Activated naive CD8-positive, alpha-beta T cell treated with anti-CD3 and anti-CD28 coated beads, Interleukin-2, amount 10 ng/mL, durations not matched to agents 7 days and 5 days (primary cell): ENCODE data around the gene ACOT12. TPM values are rescaled to one million over a fixed set of nuclear protein-coding genes. Genes with fewer than 3 reads are reported as not detected.
A peak's percentile ranks its signal among the peaks of the same experiment; 100 is the strongest.

Experiments
- ATAC-seq: fragments of 150-1000 bp; cut with Tn5 transposase; one replicate; pipeline ENCODE4 v1.10.0; 2021; ENCODE audit warnings: low read depth, moderate library complexity
- POLR2A ChIA-PET: fragments of 350-600 bp; sonication (Branson Sonifier 250); formaldehyde crosslinking; loops from one replicate; lab custom pipeline; 2021; ENCODE audit warnings: antibody characterized with exemption; lab: Charles Lee
- DNase-seq: peaks from one replicate; pipeline ENCODE4 v3.0.0; 2021
- H3K27ac Mint-ChIP-seq: one replicate; pipeline ENCODE4 v1.8.0; 2022; ENCODE audit warnings: mild to moderate bottlenecking, mixed read lengths
- H3K27me3 Mint-ChIP-seq: one replicate; pipeline ENCODE4 v1.8.0; 2022; ENCODE audit warnings: mild to moderate bottlenecking, moderate library complexity, mixed read lengths
- H3K36me3 Mint-ChIP-seq: one replicate; pipeline ENCODE4 v1.8.0; 2021; ENCODE audit warnings: mild to moderate bottlenecking, mixed read lengths
- H3K4me1 Mint-ChIP-seq: one replicate; pipeline ENCODE4 v1.8.0; 2021; ENCODE audit warnings: mixed read lengths
- H3K4me3 Mint-ChIP-seq: one replicate; pipeline ENCODE4 v1.8.0; 2022; ENCODE audit warnings: mild to moderate bottlenecking, moderate library complexity, mixed read lengths
- H3K9me3 Mint-ChIP-seq: one replicate; pipeline ENCODE4 v1.8.0; 2021; ENCODE audit warnings: mixed read lengths
- total RNA-seq, 2 experiments: library from RNA; stranded (reverse); gene quantifications; one replicate each; pipeline ENCODE4 v1.2.3, GENCODE V29; 2021

ACOT12 gene
- total RNA-seq: not detected

DNA sequence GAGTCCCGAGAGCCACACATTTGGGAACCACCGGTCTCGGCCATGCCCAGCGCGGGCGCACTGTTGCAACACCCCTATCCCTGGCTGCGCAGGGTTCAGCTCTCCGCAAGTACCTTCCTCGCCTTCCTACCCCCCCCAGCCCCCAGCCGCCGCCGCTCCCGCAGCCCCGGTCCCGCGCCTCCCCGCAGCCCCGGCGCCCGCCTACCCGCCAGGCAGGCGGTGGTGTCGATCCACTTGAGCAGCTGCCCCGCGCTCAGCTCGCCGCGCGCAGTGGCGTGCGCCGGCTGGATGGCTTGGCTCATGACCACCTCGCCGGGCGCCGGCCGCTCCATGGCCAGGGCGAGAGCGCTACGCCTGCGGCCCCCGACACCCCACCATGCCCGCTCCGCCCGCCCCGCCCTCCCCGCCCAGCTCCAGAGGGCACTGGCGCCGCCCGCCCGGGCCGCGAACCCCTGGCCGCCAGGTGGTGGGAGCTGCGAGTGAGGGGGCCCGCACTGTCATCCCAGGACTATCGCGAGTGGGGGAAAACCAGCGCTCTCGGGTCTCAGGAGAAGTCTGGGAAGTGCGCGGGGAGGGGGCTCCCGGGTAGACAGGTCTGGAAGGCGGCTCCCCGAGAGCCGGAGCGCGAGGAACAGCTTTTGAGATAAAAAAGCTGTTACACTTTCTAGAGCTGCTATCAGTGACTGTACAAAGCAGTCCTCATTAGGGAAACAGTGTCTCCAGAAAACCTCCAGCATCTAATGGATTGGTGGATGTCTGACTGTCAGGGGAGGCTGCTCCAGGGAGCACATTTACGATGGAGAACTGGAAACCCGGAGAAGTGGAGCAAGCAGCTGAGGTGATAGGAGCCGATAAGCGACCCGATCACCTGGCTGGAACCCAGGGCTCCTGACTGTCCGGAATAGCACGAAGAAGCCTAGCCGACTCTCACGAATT is at the start of gene ACOT12:
TSS of gene ACOT12 (minus strand) at position 352 of the 936 bp plus-strand sequence. CDS start at position 332, 20 bp downstream.
- DNase-seq (peak; percentile 39), ATAC-seq (peak; percentile 26)
- Mint-ChIP-seq H3K4me1 (peaks cover 7% of the 10 kb centered on the region), H3K4me3 (peak within 1 kb of the TSS; percentile 53), H3K9me3 (peaks cover 3% of the 10 kb centered on the region), H3K36me3 (no peaks in the 10 kb centered on the region), H3K27ac (no peak within 1 kb of the TSS), H3K27me3 (peaks cover 59% of the 10 kb centered on the region)
- POLR2A ChIA-PET: no interaction called here

DNA sequence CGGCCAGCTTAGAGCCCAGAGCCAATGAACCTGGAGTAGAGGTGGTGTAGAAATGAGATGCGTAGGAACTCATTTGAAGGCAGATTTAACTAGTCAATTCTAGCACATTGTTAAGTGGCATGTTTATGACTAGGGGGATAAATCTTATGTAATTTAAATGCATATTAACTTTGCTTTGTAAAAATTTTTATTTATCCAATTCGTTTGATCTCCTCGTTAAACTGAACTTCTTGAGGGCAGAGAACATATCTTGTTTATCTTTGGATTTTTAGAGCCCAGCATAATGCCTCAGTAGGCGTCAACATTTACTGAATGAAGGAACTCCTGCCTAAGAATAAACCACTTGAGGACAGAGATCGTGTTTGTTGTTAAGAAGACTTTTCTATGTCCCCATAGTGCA is 41.1 kb upstream of the ACOT12 start:
- POLR2A ChIA-PET: no interaction called here
- H3K4me1 Mint-ChIP-seq: no peaks in the 10 kb centered on the region
- no peak for ATAC-seq
- DNase-seq: no peak
- no peak overlapping the region for H3K27ac Mint-ChIP-seq
- H3K4me3 Mint-ChIP-seq: no peak overlapping the region
- no peaks in the 10 kb centered on the region for H3K9me3 Mint-ChIP-seq
- no peaks in the 10 kb centered on the region for H3K27me3 Mint-ChIP-seq
- peaks cover 1% of the 10 kb centered on the region for H3K36me3 Mint-ChIP-seq

DNA sequence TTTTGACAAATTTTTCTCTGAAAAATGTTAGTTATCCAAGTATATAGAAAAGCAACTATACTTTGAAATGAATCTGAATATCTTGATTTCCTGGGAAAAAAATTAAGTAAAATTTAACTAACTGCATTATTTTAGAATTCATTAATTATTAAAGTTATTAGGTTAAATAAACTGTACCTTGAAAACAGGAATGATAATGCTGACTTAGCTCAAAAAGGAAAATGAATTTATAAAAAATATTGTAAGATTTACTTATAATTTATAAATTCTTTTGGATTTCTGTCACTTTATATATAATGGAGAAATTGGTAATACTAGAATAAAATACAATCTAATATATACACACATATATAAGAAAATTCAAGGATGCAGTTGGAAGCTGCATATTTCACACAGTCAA is 36.1 kb upstream of the ACOT12 start:
- Mint-ChIP-seq H3K36me3 (peaks cover 1% of the 10 kb centered on the region), H3K4me1 (peaks cover 8% of the 10 kb centered on the region), H3K27me3 (no peaks in the 10 kb centered on the region), H3K4me3 (no peak overlapping the region), H3K9me3 (no peaks in the 10 kb centered on the region), H3K27ac (no peak overlapping the region)
- ATAC-seq (no peak), DNase-seq (no peak)
- POLR2A ChIA-PET: no interaction called here

DNA sequence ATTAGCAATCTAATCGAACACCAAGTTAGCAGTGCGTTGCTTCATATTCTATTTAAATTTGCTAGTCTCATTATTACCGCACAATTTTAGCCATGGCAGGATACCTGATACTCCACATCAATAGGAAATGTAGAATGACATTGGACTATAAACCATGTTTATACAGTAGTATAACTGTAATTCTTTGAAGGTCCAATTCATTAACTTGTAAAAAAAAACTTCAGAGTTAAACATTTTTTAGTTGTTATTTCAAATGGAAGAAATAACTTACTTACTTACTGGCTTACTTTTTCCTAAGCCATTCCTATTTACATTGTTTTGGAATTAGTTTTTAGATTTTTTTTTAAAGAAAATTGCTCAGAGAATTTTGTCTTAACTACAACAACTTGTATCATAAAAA is 35.4 kb upstream of the ACOT12 start:
- POLR2A ChIA-PET: no interaction called here
- no peak for DNase-seq

DNA sequence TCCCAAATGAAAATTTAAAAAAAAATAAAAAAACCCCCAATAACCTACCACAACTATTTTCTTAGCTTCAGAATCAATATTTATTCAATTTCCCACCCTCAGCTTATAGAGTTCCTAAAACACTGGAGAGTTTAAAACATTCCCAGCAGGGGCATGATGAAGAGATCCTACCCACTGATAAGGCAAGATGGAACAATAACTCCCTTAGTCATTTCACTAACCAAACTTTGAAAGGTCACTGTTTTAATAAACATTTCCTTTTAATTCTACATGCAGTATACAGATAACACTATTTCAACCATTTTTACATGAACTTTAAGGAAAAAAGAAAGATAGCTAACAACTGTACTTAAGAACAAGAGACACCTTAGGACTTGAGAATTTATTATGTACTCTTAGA is 34.9 kb upstream of the ACOT12 start:
- Mint-ChIP-seq H3K27ac (no peak overlapping the region), H3K36me3 (no peaks in the 10 kb centered on the region), H3K9me3 (no peaks in the 10 kb centered on the region), H3K4me1 (peaks cover 8% of the 10 kb centered on the region), H3K4me3 (no peak overlapping the region), H3K27me3 (no peaks in the 10 kb centered on the region)
- no peak for DNase-seq
- POLR2A ChIA-PET: no interaction called here
- no peak for ATAC-seq

More for the DNA sequence above, 35.4 kb upstream of the ACOT12 start:
- ATAC-seq: no peak
- no peaks in the 10 kb centered on the region for H3K27me3 Mint-ChIP-seq
- H3K9me3 Mint-ChIP-seq: no peaks in the 10 kb centered on the region
- H3K36me3 Mint-ChIP-seq: no peaks in the 10 kb centered on the region
- H3K27ac Mint-ChIP-seq: no peak overlapping the region
- H3K4me3 Mint-ChIP-seq: no peak overlapping the region
- peaks cover 8% of the 10 kb centered on the region for H3K4me1 Mint-ChIP-seq

DNA sequence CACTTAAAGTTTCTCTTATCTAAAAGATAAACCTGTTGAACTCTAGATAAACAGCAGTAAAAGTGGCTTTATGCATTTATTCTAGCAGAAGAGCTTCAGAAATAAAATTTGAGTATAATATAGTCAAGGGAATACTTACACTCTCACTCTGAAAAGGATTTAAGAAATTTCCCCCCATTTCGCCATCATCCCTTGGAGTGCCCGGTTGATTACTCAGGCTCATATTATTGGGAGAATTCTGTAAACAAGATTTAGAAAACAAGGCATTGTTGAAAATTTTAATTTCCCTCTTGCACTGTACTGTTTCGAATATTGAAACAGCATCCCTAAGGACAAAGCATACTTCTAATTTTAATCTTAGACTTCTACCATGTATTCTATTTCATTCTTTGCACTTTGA is 34.5 kb upstream of the ACOT12 start:
- DNase-seq (no peak), ATAC-seq (no peak)
- H3K4me3 Mint-ChIP-seq: no peak overlapping the region
- H3K4me1 Mint-ChIP-seq: peaks cover 8% of the 10 kb centered on the region
- H3K9me3 Mint-ChIP-seq: no peaks in the 10 kb centered on the region
- H3K27ac Mint-ChIP-seq: no peak overlapping the region
- H3K36me3 Mint-ChIP-seq: no peaks in the 10 kb centered on the region
- no peaks in the 10 kb centered on the region for H3K27me3 Mint-ChIP-seq
- POLR2A ChIA-PET: no interaction called here

DNA sequence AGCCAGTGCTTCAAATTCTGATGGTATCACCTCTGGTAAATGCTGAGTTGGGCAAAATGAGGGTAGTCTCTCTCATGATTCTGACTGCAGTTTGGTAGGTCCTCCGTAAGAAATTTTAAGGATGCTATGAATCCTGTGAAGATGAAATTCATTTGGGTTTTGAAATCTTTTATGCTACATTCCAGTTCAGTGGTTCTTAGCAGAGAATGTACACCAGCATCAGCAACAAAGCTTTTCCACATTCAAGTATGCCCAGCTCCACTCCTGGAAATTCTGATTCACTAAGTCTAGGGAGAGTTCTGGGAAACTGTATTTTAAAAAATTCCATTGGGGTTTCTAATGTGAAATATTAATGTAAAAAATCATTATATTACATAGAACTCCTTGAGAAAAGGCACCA is 33.6 kb upstream of the ACOT12 start:
- ATAC-seq (no peak), DNase-seq (no peak)
- no peak overlapping the region for H3K4me3 Mint-ChIP-seq
- no peaks in the 10 kb centered on the region for H3K9me3 Mint-ChIP-seq
- no peaks in the 10 kb centered on the region for H3K27me3 Mint-ChIP-seq
- H3K36me3 Mint-ChIP-seq: no peaks in the 10 kb centered on the region
- H3K4me1 Mint-ChIP-seq: peaks cover 8% of the 10 kb centered on the region
- H3K27ac Mint-ChIP-seq: no peak overlapping the region
- POLR2A ChIA-PET: no interaction called here

DNA sequence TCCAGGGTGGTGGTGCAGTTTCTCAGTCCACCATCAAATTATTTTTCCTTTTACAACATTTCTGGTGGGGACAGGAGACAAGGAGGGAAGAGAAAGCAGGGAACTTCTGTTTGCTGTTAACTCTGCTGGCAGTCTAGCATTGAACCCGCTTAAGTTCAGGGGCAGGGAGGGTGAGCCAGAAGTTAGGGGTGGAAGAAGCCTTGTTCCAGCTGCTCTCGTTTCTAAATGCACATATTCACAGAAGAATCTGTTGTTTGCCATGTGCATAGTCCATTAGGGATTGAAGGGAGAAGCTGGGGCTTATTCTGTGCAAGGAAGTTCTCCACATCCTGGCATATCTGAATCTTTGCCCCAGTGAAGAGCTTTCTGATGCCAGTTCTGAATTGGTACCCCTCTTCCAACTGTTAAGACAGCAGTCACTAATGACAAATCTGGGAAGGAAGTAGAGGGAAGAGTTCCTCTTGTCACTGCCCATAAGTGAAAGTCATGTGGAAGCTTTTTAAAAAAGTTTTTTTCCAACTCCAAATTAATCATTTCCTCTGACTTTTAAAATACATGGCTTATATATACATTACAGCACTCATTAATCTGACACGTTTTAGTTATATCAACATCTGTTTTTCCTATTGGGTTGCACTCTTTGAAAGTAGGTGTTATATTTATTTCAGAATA is 32.6 kb upstream of the ACOT12 start:
- H3K27ac Mint-ChIP-seq: no peak overlapping the region
- H3K36me3 Mint-ChIP-seq: peaks cover 2% of the 10 kb centered on the region
- H3K27me3 Mint-ChIP-seq: no peaks in the 10 kb centered on the region
- H3K9me3 Mint-ChIP-seq: no peaks in the 10 kb centered on the region
- H3K4me3 Mint-ChIP-seq: no peak overlapping the region
- DNase-seq (no peak), ATAC-seq (no peak)
- POLR2A ChIA-PET: interaction anchor here (0.5 kb wide), 1 partner anchor 764 kb away, joined by 4 read pairs; no protein-coding TSS in a partner anchor
- H3K4me1 Mint-ChIP-seq: peaks cover 8% of the 10 kb centered on the region

DNA sequence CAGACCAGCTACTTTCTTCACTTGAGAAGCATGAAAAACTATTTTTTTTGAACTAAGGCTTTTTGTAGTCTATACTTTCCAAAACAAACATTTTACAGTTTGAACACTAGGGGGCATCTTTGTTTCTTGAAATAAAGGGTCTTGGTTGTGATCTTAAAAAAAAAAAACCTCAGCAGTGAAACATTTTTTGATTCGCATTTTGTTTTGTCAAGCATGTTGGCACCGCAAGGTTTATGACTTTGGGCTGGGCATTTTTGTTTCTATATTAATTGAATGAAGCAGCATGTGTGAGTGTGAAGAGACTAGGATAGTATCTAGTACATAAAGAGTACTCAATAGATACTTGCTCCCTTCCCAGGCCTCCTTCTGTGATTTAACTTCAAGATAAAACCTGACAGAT is 31.6 kb upstream of the ACOT12 start:
- H3K36me3 Mint-ChIP-seq: peaks cover 3% of the 10 kb centered on the region

DNA sequence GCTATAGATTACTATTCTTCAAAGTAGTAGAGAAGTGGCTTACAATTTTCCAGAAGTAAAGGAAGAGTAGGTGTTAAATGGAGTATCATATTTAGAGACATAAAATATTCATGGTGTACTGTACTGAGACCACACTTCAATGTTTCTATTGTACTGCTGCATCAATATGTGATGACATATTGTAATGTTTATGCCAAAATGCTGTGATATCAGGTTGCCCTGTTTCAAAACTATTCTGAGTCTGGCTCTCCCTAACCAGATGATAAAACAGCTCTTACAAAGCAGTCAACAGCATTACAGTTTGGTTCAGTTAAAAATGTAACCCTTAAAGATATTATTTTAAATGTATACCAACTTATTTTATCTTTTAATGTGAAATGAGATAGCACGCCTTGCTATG is 30.8 kb upstream of the ACOT12 start:
- peaks cover 24% of the 10 kb centered on the region for H3K4me1 Mint-ChIP-seq
- H3K27me3 Mint-ChIP-seq: no peaks in the 10 kb centered on the region
- ATAC-seq (no peak), DNase-seq (no peak)
- H3K9me3 Mint-ChIP-seq: no peaks in the 10 kb centered on the region
- no peak overlapping the region for H3K4me3 Mint-ChIP-seq
- no peak overlapping the region for H3K27ac Mint-ChIP-seq
- POLR2A ChIA-PET: no interaction called here
- peaks cover 3% of the 10 kb centered on the region for H3K36me3 Mint-ChIP-seq

More for the DNA sequence above, 31.6 kb upstream of the ACOT12 start:
- Mint-ChIP-seq H3K4me3 (no peak overlapping the region), H3K4me1 (peaks cover 16% of the 10 kb centered on the region), H3K27me3 (no peaks in the 10 kb centered on the region), H3K27ac (no peak overlapping the region), H3K9me3 (no peaks in the 10 kb centered on the region)
- DNase-seq (no peak), ATAC-seq (peak; percentile 65)
- POLR2A ChIA-PET: no interaction called here

DNA sequence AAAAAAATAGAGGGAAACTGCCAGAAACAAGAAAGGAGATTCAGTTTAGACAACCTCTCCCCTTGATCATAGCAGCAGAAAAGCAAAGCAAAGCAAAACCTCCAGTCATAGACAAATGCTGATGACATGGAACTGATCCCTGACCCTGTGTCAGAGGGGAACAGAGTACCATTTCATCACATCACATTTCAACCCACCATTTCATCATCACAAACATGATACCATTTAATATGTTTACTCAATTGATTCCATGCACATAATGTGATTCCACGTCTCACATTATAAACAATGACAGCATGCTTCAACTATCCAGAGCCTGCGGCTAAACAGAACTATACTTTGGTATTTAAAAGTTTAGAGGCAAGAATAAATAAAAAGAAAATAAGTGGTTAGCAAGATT is 28.7 kb upstream of the ACOT12 start:
- Mint-ChIP-seq H3K9me3 (no peaks in the 10 kb centered on the region), H3K27ac (no peak overlapping the region), H3K36me3 (peaks cover 7% of the 10 kb centered on the region), H3K4me1 (peaks cover 30% of the 10 kb centered on the region), H3K27me3 (no peaks in the 10 kb centered on the region), H3K4me3 (no peak overlapping the region)
- POLR2A ChIA-PET: no interaction called here
- ATAC-seq: no peak
- DNase-seq: no peak

DNA sequence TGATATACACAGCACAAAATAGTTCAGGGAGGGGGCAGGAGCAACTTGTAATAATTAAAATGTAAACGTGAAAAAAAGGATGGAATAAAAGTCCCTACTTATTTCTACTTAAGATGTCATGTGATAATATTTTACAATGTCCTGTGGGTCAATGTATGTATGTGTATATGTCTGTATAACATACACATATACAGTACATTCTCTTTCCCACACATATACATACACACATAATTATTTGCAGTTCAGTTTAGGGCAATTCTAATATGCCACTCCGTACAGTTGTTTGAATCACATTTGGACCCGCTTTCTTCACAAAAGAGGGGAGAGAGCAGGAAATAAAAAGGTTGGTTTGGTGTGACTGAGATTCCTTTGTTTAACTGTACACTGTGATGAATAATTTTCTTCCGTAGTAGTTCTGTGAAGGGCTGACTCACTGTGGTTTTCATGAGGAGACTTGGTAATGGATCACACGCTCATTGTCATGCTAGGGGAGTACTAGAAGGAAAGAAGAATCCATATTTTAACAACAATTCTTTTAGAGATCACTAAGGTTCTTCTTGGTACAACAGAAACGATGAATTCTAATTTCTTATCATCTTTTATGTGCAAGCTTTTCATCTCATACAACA is 26.2 kb upstream of the ACOT12 start:
- Mint-ChIP-seq H3K27ac (peak overlapping the region; percentile 34), H3K4me1 (peaks cover 22% of the 10 kb centered on the region), H3K4me3 (peak overlapping the region; percentile 42), H3K36me3 (peaks cover 7% of the 10 kb centered on the region), H3K27me3 (no peaks in the 10 kb centered on the region), H3K9me3 (no peaks in the 10 kb centered on the region)
- POLR2A ChIA-PET: interaction anchor here (1.0 to 1.4 kb wide), 2 partner anchors 331 to 858 kb away, joined by 3 read pairs; partner anchors contain the start of gene SSBP2
- ATAC-seq (peak; percentile 98), DNase-seq (no peak)

DNA sequence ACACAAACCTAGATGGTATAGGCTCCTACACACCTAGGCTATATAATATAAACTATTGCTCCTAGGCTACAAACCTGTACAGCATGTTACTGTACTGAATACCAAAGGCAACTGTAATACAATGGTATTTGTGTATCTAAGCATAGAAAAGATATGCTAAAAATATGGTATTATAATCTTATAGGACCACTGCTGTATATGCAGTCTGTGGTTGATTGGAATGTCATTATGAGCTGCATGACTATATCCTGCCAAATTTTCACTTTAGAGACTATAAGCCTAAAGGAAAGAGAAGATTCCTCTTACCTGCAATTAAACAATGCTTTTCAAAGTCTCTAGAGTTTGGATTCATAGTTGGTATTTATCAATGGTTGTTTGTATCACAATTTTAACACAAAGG is 24.7 kb upstream of the ACOT12 start:
- H3K27me3 Mint-ChIP-seq: no peaks in the 10 kb centered on the region
- ATAC-seq (no peak), DNase-seq (no peak)
- POLR2A ChIA-PET: no interaction called here
- peaks cover 22% of the 10 kb centered on the region for H3K4me1 Mint-ChIP-seq
- H3K4me3 Mint-ChIP-seq: no peak overlapping the region
- no peaks in the 10 kb centered on the region for H3K9me3 Mint-ChIP-seq
- peaks cover 7% of the 10 kb centered on the region for H3K36me3 Mint-ChIP-seq
- H3K27ac Mint-ChIP-seq: no peak overlapping the region
